Measurements from ENCODE around the gene ZNF18.

DNA sequence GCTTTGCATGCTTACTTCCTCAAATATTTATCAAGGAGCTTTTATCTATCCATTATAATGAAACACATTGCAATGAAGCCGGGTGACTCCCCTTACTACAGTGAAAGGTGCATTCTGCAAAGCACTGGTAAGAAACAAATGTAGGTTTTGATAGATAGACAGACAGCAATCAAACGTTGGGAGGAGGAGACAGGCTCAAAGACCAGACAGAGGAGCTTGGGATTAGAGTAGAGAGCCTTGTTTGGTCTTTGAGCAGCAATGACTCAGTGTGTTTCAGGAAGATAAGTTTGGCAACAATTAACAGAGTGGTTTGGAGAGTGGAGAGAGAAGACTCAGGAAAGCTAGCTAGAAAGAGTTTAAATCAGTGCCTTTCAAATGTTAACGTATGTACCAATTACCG, 68.8 kb downstream of the ZNF18 start:
- no peak for TF ChIP-seq CTCF (IDR thresholded peaks at IDR 0.05; ENCODE audit: low read depth, low read length, poor library complexity, severe bottlenecking)
- no peak for TF ChIP-seq EZH2phosphoT487 (IDR thresholded peaks at IDR 0.05; ENCODE audit: borderline replicate concordance, low read length)
